Skeletal muscle satellite cell (primary cell): ENCODE results near the gene PHTF1.

Experiments used
- H3K27me3 ChIP-seq: 2 replicates; pipeline ENCODE4 v1.7.0; 2013; ENCODE audit warnings: low read length; ENCODE audit not compliant: control insufficient read depth, insufficient read depth
- H3K36me3 ChIP-seq: 2 replicates; pipeline ENCODE4 v1.7.0; 2013; ENCODE audit warnings: mild to moderate bottlenecking, control low read depth, low read length; ENCODE audit not compliant: insufficient read depth
- H3K4me1 ChIP-seq: 2 replicates; pipeline ENCODE4 v1.7.0; 2013; ENCODE audit warnings: low read length; ENCODE audit not compliant: control insufficient read depth, insufficient read depth
- H3K4me2 ChIP-seq: 2 replicates; pipeline ENCODE4 v1.7.0; 2013; ENCODE audit warnings: mild to moderate bottlenecking, low read length
- H3K4me3 ChIP-seq: 2 replicates; pipeline ENCODE4 v1.7.0; 2013; ENCODE audit warnings: low read length
- H3K9ac ChIP-seq: 2 replicates; pipeline ENCODE4 v1.7.0; 2013; ENCODE audit warnings: mild to moderate bottlenecking, low read depth, low read length, moderate library complexity
- H3K9me3 ChIP-seq: replicated peaks from 2 replicates; pipeline ENCODE4 v1.7.0; 2013; ENCODE audit warnings: mild to moderate bottlenecking, control low read depth, low read length

Gene PHTF1

GRCh38 chr1:113660088-113660487 lies 99.2 kb downstream of the PHTF1 start:
- Histone ChIP-seq H3K36me3 (no peaks in the 10 kb centered on the region), H3K4me1 (peaks cover 15% of the 10 kb centered on the region), H3K27me3 (no peaks in the 10 kb centered on the region), H3K9ac (no peak overlapping the region), H3K4me2 (no peak overlapping the region), H3K4me3 (no peak overlapping the region), H3K9me3 (no peaks in the 10 kb centered on the region)

DNA sequence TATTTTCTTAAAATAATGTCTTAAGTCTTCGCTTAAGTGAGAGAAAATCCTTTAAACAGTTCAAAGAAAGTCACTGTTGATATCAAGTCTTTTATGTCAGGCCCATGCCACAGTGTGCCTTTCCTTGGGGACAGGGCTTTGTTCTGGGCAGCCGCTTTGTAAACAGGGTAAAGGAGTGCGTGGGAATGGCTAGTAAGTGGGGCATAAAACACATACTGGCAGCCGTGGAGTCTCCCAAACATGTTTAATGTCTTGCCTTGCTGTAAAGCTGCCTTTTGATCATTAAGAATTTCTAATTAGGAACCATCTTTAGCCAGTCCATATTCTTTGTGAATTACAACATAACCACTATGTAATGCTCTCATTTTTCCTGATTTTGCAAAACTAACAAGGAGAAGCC lies 99.7 kb downstream of the PHTF1 start:
- H3K36me3 ChIP-seq: no peaks in the 10 kb centered on the region
- no peaks in the 10 kb centered on the region for H3K27me3 ChIP-seq
- H3K9me3 ChIP-seq: no peaks in the 10 kb centered on the region
- H3K4me2 ChIP-seq: no peak overlapping the region
- H3K9ac ChIP-seq: no peak overlapping the region
- peaks cover 14% of the 10 kb centered on the region for H3K4me1 ChIP-seq
- H3K4me3 ChIP-seq: no peak overlapping the region

GRCh38 chr1:113659035-113659434 lies 100.3 kb downstream of the PHTF1 start:
- H3K4me3 ChIP-seq: no peak overlapping the region
- no peaks in the 10 kb centered on the region for H3K36me3 ChIP-seq
- H3K4me2 ChIP-seq: no peak overlapping the region
- H3K4me1 ChIP-seq: peaks cover 9% of the 10 kb centered on the region
- H3K9me3 ChIP-seq: no peaks in the 10 kb centered on the region
- no peak overlapping the region for H3K9ac ChIP-seq
- H3K27me3 ChIP-seq: no peaks in the 10 kb centered on the region

DNA sequence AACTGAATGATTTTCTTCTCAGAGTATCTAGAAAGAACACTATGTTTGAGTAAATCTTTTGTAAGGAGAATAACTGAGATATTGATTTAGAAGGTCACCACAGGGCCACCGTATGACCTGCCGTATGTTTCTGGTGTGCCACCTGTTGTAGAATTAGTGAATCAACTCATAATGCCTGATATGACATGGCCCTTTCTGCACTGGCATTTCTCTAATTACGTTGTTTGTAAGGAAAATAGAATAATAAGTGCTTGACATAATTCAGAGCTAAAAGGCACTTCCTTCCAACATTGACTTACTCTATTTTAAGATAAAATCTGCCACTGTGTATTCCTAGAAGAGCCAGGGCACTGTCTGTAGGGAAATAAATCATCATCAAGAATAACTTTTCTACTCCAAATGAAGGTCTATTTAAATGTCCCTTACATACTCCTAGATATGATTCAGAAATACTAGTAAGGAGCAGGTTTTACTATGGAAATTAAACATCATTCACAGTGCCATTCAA lies 101.7 kb downstream of the PHTF1 start:
- Histone ChIP-seq H3K4me3 (no peak overlapping the region), H3K9ac (no peak overlapping the region), H3K36me3 (no peaks in the 10 kb centered on the region), H3K4me1 (peaks cover 4% of the 10 kb centered on the region), H3K4me2 (no peak overlapping the region), H3K27me3 (no peaks in the 10 kb centered on the region), H3K9me3 (no peaks in the 10 kb centered on the region)

- H3K4me3 ChIP-seq: no peak overlapping the region
- peaks cover 7% of the 10 kb centered on the region for H3K4me1 ChIP-seq
- H3K27me3 ChIP-seq: no peaks in the 10 kb centered on the region
- H3K36me3 ChIP-seq: no peaks in the 10 kb centered on the region
- H3K4me2 ChIP-seq: no peak overlapping the region
- no peaks in the 10 kb centered on the region for H3K9me3 ChIP-seq
- no peak overlapping the region for H3K9ac ChIP-seq
These were observed 102.2 kb downstream of the PHTF1 start for GRCh38 chr1:113657126-113657525.

- H3K4me3 ChIP-seq: no peak overlapping the region
- no peaks in the 10 kb centered on the region for H3K27me3 ChIP-seq
- peaks cover 7% of the 10 kb centered on the region for H3K4me1 ChIP-seq
These were observed 104.4 kb downstream of the PHTF1 start for GRCh38 chr1:113654883-113655282.

GRCh38 chr1:113653741-113654140 lies 105.5 kb downstream of the PHTF1 start:
- no peaks in the 10 kb centered on the region for H3K27me3 ChIP-seq
- H3K4me3 ChIP-seq: no peak overlapping the region
- H3K4me2 ChIP-seq: no peak overlapping the region
- no peaks in the 10 kb centered on the region for H3K9me3 ChIP-seq
- H3K9ac ChIP-seq: no peak overlapping the region
- peaks cover 2% of the 10 kb centered on the region for H3K36me3 ChIP-seq
- peaks cover 7% of the 10 kb centered on the region for H3K4me1 ChIP-seq

More at GRCh38 chr1:113654883-113655282, 104.4 kb downstream of the PHTF1 start:
- no peak overlapping the region for H3K9ac ChIP-seq
- no peaks in the 10 kb centered on the region for H3K9me3 ChIP-seq
- peaks cover 2% of the 10 kb centered on the region for H3K36me3 ChIP-seq
- H3K4me2 ChIP-seq: no peak overlapping the region

GRCh38 chr1:113652771-113653170 lies 106.5 kb downstream of the PHTF1 start:
- Histone ChIP-seq H3K4me3 (no peak overlapping the region), H3K4me1 (peaks cover 7% of the 10 kb centered on the region), H3K27me3 (no peaks in the 10 kb centered on the region), H3K36me3 (peaks cover 2% of the 10 kb centered on the region), H3K4me2 (no peak overlapping the region), H3K9me3 (no peaks in the 10 kb centered on the region), H3K9ac (no peak overlapping the region)

DNA sequence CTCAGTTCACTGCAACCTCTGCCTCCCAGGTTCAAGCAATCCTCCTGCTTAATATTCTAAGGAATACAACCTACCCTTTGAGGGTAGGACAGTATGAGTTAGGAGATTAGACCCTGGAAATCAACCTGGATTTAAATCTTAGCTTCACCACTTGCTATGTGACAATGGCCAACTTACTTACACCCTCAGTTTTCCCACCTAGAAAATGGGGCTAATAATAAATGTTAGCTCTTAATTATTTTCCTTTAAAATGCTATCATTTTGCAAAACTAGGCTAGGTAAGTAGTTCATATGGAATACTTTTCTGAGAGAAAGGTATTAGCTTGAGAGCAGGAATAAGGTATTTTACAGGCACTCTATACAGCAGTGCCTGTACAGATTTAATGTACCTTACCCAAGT lies 110.8 kb downstream of the PHTF1 start:
- H3K9me3 ChIP-seq: no peaks in the 10 kb centered on the region
- H3K4me2 ChIP-seq: no peak overlapping the region
- no peaks in the 10 kb centered on the region for H3K27me3 ChIP-seq
- H3K4me3 ChIP-seq: no peak overlapping the region
- H3K4me1 ChIP-seq: peaks cover 13% of the 10 kb centered on the region
- peaks cover 2% of the 10 kb centered on the region for H3K36me3 ChIP-seq
- H3K9ac ChIP-seq: no peak overlapping the region

DNA sequence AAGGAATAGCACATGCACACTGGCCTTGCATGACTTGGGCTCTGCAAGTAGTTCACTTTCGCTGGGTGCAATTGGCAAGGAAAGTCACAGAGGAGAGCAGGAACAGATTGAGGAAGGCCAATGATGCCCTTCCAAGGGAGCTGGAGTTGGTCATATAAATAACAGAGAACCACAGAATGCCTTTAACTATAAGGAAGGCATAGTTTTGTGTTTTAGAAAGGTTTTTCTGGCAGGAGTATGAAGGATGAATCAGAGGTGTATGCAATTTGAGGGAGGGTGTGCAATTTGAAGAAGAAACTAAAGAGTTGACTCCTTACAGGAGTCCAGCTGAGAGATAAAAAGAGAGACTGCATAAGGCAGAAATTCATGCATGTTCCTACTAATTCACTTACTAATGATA lies 112.1 kb downstream of the PHTF1 start:
- Histone ChIP-seq H3K4me3 (no peak overlapping the region), H3K27me3 (no peaks in the 10 kb centered on the region), H3K4me2 (no peak overlapping the region), H3K4me1 (peaks cover 7% of the 10 kb centered on the region), H3K9ac (no peak overlapping the region), H3K9me3 (no peaks in the 10 kb centered on the region), H3K36me3 (peaks cover 2% of the 10 kb centered on the region)
